ENCODE measurements around the gene TMEM106C. TPM values are rescaled to one million over a fixed set of nuclear protein-coding genes. Genes with fewer than 3 reads are reported as not detected.

The TMEM106C gene
- polyA plus RNA-seq, 1 donor from 2014 or later: 290 TPM

DNA sequence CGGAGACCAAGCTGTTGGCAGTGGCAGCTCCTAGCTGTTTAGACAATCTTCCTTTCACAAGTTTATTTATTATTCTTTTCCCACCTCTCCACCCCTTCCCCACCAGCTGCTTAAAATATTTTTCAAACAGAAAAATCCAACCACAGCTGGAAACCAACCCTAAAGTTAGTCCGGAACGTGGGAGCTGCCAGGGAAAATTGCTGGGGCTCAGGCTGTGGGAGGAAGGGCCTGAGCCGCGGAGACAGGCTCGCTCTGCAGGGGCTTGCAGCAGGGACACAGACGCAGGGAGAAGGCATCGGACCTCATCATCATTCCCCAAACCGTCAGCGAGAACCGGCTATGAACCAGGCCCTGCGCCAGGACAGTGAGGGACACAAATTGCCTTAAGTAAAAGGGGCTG is 16.1 kb upstream of the TMEM106C start:
- TF ChIP-seq REST (IDR thresholded peaks at IDR 0.05; ENCODE audit: borderline replicate concordance) (no peak), TAF1 (IDR thresholded peaks at IDR 0.05; ENCODE audit: low read depth) (no peak), POLR2AphosphoS5 (IDR thresholded peaks at IDR 0.05) (no peak), RAD21 (conservative IDR thresholded peaks at IDR 0.05) (no peak), MXI1 (conservative IDR thresholded peaks at IDR 0.05; ENCODE audit: poor library complexity, severe bottlenecking) (no peak), SMC3 (conservative IDR thresholded peaks at IDR 0.05; ENCODE audit: poor library complexity) (no peak), EZH2 (IDR thresholded peaks at IDR 0.05; ENCODE audit: borderline replicate concordance, insufficient read depth, low read length, poor library complexity, severe bottlenecking) (no peak), EP300 (conservative IDR thresholded peaks at IDR 0.05; ENCODE audit: poor library complexity, severe bottlenecking) (no peak), CTCF (IDR thresholded peaks at IDR 0.05; ENCODE audit: poor library complexity, severe bottlenecking) (no peak)
- Histone ChIP-seq H3K9me3 (ENCODE audit: low read length) (no peaks in the 10 kb centered on the region), H3K36me3 (ENCODE audit: insufficient read depth, low read length) (no peaks in the 10 kb centered on the region), H2AFZ (ENCODE audit: low read depth, low read length) (no peak overlapping the region), H3K4me3 (ENCODE audit: low read length) (no peak overlapping the region), H3K27me3 (ENCODE audit: insufficient read depth, low read depth, low read length) (no peaks in the 10 kb centered on the region), H3K4me2 (ENCODE audit: low read length) (no peak overlapping the region), H3K27ac (ENCODE audit: low read length) (no peak overlapping the region), H3K9me2 (ENCODE audit: insufficient read depth, low read length) (no peaks in the 10 kb centered on the region), H3F3A (ENCODE audit: insufficient read depth, low read length, poor library complexity, severe bottlenecking) (no peaks in the 10 kb centered on the region), H4K20me1 (ENCODE audit: insufficient read depth) (no peaks in the 10 kb centered on the region), H3K9ac (ENCODE audit: low read length) (no peak overlapping the region), H3K79me2 (replicated peaks; ENCODE audit: insufficient read depth, low read length) (no peaks in the 10 kb centered on the region)

GRCh38 chr12:47949441-47950341 is 13.7 kb upstream of the TMEM106C start:
- Histone ChIP-seq H2AFZ (ENCODE audit: low read depth, low read length) (no peak overlapping the region), H3K27me3 (ENCODE audit: insufficient read depth, low read depth, low read length) (no peaks in the 10 kb centered on the region), H3K79me2 (replicated peaks; ENCODE audit: insufficient read depth, low read length) (no peaks in the 10 kb centered on the region), H3K4me2 (ENCODE audit: low read length) (no peak overlapping the region), H4K20me1 (ENCODE audit: insufficient read depth) (no peaks in the 10 kb centered on the region), H3K9me2 (ENCODE audit: insufficient read depth, low read length) (no peaks in the 10 kb centered on the region), H3F3A (ENCODE audit: insufficient read depth, low read length, poor library complexity, severe bottlenecking) (no peaks in the 10 kb centered on the region), H3K9me3 (ENCODE audit: low read length) (no peaks in the 10 kb centered on the region), H3K36me3 (ENCODE audit: insufficient read depth, low read length) (no peaks in the 10 kb centered on the region), H3K9ac (ENCODE audit: low read length) (no peak overlapping the region), H3K27ac (ENCODE audit: low read length) (no peak overlapping the region), H3K4me3 (ENCODE audit: low read length) (no peak overlapping the region)
- TF ChIP-seq TAF1 (IDR thresholded peaks at IDR 0.05; ENCODE audit: low read depth) (no peak), EZH2 (IDR thresholded peaks at IDR 0.05; ENCODE audit: borderline replicate concordance, insufficient read depth, low read length, poor library complexity, severe bottlenecking) (no peak), MXI1 (conservative IDR thresholded peaks at IDR 0.05; ENCODE audit: poor library complexity, severe bottlenecking) (no peak), CTCF (IDR thresholded peaks at IDR 0.05; ENCODE audit: poor library complexity, severe bottlenecking) (peak; percentile 56), POLR2AphosphoS5 (IDR thresholded peaks at IDR 0.05) (no peak), SMC3 (conservative IDR thresholded peaks at IDR 0.05; ENCODE audit: poor library complexity) (peak; percentile 35), RAD21 (conservative IDR thresholded peaks at IDR 0.05) (peak; percentile 29)
